ENCODE data around the gene FN1.

- TF ChIP-seq CTCF (conservative IDR thresholded peaks at IDR 0.05) (no peak), EZH2 (IDR thresholded peaks at IDR 0.05; ENCODE audit: low read depth) (no peak)
Observed at GRCh38 chr2:215382480-215382879, 53.4 kb downstream of the FN1 start.

Data from PC-9 (cell line).